Central memory CD4-positive, alpha-beta T cell (primary cell): ENCODE data around the gene ZNF574.

Experiments
- DNase-seq: peaks from one replicate; pipeline ENCODE4 v3.0.0; 2022

ZNF574 gene

DNA sequence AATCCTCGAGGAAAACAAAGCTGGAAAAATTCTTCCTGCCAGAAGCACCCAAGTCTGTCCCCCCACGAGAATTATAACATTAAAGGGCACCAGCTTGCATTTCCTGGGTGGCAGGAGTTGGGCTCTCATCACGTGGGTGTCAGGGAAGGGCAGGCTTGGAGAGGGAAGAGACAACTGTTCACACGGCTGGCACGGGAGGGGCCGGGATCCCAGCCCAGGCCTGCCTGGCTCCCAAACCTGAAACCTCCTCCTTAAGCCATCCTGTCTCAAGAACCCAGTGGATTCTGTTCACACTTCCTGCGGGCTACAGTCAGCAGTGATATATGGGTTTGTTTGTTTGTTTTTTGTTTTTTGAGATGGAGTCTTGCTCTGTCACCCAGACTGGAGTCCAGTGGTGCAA, 18.1 kb upstream of the ZNF574 start:
- no peak for DNase-seq

DNA sequence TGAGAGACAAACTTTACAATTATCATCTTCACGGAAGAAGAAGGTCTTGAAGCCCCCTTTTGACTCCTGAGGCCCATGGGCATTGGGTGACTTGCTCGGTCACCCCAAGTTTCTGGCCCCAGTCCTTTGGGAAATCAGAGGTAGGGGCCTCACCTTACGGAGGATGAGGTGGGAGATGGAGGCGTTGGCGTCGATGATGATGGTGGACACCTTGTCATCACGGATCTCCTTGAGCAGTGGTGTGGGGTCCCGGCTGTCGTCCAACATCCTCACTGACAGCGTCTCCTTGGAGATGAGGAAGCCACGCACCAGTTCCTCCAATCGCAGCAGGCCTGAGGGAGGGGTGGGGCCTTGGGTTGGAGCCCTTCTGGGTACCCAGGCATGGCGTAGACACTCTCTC, 16.8 kb upstream of the ZNF574 start:
- DNase-seq = no peak

DNA sequence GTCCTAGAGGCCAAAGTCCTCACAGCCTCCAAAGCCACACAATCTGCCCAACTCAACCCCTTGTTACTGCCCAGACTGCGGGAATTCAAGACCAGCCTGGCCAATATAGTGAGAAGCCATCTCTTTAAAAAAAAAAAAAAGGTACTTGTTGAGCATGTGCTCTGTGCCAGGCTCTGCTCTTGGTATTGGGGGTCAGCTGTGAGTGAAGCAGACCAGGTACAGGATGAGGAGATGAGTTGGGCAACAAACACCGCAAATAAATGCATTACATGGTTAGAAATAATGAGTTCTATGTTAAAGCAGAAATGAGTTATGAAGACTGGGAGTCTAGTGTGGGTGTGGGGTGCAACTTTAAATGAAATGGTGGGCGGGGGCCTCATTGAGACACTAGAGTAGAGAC, 15.8 kb upstream of the ZNF574 start:
- no peak for DNase-seq

DNA sequence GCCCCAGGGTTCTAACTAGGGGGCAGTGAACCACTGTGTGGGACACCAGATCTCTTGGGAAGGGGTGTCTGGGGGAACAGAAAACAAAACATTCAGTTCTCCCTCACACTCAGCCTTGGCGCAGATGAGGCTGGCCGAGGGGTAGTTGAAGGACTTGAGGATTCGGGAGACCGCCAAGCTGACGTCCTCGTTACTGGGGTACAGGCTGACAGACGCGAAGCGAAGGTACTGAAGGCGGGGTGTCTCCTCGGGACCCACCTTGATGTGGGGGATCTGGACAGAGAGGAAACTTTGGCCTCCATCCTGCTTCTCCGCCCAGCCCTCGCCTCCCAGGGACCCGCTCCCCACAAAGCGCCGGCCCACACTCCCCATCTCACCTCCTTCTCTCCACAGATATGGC, 13.6 kb upstream of the ZNF574 start:
- DNase-seq = no peak

DNA sequence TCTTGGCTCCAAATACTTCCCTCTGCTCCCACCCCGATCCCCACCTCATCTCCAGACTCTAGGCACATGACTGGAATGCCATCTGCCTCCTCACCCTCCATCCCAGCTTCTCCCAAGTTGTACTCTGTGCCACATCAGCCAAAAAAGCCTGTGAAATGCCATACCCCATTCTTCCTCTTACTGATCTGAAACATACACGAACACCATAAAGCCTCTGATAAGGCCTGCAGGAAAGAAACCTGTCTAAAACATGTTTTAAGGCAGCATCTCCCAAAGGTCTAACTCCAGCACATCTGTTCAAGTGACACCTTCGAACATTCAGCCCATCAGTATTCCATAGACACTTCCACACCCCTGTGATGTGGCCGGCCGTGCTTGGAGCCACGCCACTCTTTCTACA, 11.5 kb upstream of the ZNF574 start:
- no peak for DNase-seq

DNA sequence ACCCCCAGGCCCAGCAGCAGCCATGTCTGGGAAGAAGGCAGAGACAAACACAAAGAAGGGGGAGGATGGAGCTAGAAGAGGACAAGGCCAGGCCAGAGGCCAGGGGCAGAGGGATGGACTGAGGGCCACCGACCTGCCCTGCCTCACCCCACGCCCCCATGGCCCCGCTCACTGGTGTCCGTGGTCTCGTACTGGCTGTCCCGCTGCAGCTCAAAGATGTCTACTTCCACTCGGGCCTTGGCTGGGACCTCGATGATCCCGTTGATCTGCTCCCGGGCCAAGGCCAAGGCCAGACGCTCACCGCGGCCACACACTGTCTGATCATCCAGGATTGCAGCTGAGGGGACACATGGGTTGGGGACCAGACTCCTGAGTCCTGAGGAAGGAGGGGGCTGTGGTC, 10.9 kb upstream of the ZNF574 start:
- no peak for DNase-seq

DNA sequence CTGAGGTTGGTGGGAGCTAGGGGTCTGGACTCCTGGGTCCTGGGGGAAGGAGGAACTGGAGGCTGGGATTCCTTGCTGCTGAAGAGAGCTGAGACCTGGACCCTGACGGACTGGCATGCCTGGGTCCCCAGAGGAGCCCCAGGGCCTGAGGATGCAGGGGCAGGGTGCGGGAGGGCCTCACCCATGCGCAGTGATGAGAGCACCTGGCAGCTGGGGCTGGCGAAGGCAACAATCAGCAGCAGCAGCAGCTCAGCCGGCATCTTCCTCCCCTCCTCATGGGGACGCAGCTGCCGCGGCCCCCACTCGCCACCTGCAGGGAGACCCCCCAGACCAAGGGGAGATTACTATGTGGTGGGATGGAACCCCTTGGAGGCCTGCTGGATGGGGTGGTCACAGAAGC, 10.5 kb upstream of the ZNF574 start:
- DNase-seq = no peak

DNA sequence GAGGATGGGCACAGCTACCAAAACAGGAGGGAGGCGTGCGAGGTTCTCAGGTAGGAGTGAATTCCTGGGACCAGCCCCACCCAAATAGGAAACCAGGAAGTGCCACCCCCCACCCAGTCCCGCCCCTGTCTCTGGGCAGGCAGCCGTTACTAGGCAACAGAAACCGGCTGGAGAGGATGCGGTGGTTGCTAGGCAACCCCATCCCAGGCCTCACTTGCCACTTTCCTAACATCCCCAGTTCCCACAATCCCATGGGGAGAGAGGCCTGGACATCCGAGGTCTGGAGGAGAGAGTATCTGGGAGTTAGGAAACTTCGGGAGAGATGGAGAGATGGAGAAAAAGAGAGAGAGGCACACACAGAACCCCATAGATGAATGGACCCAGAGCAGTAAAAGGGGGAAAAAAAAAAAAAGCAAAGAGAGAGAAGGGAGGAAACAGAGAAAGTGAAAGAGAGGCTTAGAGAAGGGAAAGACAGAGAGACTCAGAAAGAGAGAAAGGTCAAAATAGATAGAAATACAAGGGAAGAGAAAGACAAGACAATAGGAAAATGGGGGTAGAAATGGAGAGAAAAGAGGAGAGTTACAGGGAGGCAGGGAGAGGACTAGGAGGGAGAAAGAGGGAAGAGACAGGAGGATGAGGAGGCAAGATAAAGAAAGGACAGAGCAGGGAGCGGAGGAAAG, 9.8 kb upstream of the ZNF574 start:
- DNase-seq = no peak

DNA sequence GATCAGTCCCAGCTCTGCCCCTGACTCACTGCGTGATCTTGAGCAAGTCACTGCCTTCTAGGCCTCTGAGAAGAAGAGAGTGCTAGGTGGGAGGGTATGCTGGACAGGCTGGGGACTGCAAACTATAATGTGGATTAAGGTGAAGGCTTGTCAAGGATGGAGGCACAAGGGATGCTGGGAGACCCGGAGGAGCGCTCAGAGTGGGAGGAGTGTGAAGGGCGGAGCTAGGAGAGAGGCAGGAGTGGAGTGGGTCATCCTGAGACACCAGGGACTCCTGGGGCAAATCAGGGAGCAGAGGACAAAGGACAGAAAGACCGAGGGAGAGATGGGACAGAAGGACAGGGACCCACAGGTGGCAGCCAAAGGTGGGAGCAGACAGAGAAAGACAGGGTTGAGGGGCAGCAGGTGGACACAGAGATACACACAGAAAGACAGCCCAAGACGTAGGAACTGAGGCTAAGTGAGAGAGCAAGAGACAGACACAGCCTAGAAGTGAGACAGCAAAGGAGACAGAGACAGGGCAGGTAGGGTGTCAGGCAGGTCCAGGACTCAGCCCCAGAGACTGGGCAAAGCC, 8.6 kb upstream of the ZNF574 start:
- DNase-seq = no peak

DNA sequence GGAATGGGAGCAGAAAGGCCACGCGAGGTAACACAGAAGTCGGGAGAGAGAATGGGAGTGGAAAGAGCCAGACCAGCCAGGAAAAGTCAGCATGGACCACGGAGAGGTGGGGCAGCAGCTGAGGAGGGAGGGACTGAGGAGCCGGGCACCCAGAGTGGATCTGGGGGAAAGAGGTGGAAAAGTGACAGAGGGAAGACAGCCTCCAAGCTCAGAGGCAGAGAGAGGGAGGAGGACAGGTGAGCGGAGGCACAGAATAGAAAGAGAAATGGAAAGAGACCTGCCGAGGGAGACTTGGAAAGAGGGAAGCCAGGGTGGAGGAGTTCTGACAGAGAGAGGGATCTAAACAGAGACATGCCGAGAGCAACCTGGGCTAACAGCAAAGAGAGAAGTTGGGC, 7.6 kb upstream of the ZNF574 start:
- DNase-seq = no peak

DNA sequence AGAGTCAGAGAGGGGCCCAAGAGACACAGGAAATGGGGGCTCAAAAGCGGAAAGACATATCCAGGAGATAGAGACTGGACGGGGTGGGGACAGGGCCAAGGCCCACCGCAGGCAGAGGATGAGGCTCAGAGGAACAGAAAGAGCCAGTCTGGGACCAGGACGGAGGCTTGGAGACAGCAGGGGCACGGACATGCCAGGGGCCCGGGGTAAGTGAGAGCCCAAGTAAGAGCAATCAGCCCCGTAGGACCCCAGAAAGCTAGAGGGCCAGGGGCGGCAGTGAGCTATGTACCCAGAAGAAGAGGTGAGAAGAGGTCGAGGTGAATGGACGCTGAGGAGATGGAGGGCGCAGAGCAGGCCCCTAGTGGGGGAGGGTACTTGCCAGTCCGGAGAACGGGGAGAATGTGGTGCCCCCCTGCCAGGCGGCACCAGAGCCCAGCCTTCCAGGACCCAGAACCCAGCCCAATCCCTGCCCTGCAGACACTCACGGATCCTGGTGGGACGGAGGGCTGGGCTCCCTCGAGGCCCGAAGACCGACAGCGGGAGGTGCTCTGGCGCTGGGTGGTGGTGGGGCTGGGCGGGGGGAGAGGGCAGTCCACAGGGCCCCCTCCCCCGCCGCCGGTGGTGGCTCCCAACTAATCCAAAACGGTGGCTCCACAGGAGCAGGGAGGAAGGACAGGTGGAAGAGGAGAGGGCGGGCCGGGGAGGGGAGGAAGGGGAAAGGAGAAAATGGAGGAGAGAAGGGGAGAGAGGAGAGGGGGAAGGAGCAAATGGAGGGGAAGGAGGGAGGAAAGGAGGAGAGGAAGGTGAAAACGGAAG, 7.0 kb upstream of the ZNF574 start:
- DNase-seq = no peak

DNA sequence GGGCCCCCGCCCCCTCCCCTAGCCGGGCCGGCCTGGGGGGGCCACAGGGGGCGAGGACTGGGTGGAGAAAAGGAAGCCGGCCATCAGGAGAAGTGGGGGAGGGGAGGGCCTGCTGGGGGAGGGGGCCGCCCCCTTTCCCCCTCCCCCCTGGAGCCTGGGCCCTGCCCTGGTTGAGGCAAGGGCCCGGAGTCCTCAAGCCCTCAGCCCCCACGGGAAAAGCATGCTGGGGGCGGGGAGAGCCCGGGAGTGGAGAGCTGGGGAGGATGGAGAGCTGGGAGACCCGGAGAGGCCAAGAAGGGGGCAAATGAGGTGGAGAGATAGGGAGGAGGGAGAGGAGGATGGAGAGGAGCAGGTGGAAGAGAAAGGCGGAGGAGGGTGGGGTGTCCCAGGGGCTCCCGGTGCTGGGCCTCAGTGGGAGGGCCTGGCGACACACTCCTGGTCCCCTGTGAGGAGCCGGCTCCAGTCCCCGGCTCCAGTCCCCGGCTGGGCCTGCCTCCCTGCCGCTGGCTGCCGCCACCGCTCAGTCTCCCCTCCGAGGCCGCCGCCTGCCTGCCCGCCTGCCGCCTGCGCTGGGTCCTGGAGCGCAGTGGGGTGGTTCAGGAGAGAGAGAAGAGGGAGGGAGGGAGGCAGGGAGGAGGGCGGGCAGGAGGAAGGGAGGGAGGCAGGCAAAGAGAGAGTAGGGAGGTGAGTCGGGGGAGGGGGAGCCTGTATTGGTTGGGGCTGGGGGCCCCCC, 6.2 kb upstream of the ZNF574 start, which contains the start of gene GRIK5:
Gene GRIK5 (minus strand): TSS at position 588 of the 733 bp plus-strand sequence. CDS start 4,436 bp downstream, outside the sequence.
- no peak for DNase-seq

DNA sequence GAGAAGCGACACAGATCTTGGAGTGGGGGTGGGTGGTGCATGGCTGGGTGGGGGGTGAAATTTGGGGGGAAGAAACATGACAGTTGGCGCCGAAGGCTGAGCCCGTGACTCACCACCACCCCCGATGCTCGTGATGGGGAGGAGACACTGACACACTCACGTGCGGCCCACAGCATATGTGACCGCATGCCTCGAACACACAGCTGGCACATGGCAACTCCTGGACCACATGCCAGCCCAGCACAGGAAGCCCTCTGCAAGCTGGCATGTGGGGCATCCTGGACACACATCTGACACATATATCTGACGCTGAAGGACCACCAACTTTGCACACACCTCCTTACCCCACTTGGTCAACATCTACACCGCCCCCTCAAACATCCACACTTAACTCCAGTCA, 4.7 kb upstream of the ZNF574 start:
- DNase-seq = no peak

DNA sequence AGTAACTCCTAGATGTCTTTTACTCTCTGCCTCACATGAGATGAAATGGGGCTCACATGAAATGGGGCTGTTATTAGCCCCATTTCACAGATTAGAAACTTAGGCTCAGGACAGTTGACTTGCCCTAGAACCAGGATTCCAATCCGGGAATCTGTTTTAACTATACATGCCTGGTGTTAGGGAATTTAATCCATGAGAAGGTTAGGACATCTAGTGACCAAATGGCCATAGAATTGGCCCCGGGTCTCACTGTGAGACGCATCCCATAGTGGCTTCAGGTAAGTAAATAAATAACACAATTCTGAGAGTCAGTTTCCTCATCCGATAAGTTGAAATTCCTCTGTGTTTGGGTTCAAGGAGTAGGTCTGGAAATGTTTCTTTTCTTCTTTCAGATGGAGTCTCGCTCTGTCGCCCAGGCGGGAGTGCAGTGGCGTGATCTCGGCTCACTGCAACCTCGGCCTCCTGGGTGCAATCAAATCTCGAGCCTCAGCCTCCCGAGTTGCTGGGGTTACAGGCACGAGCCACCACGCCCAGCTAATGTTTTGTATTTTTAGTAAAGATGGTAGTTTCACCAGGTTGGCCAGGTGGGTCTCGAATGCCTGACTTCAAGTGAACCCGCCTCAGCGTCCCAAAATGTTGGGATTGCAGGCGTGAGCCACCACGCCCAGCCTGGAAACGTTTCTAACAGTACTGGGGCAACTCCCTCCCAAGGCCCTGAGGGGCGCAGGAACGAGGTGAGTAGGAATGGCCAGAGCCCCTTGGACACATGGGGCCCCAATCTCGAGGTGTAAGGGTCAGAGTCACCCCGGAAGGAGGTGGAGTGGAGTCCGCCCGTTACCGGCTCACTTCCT, 1.2 kb upstream of the ZNF574 start:
- no peak for DNase-seq

DNA sequence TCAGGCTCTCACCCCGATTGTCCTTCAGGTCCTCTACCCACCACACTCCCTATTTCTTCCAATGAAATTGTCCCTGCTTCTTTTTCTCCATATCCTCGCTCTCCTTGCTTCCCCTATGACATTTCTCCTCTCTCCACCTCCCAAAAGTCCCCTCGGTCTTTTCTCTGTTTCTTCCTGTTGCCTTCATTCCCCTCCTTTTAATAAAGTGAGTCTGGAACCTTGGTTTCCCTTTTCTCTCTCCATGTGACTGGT, 676 bp upstream of the ZNF574 start:
- DNase-seq = no peak

DNA sequence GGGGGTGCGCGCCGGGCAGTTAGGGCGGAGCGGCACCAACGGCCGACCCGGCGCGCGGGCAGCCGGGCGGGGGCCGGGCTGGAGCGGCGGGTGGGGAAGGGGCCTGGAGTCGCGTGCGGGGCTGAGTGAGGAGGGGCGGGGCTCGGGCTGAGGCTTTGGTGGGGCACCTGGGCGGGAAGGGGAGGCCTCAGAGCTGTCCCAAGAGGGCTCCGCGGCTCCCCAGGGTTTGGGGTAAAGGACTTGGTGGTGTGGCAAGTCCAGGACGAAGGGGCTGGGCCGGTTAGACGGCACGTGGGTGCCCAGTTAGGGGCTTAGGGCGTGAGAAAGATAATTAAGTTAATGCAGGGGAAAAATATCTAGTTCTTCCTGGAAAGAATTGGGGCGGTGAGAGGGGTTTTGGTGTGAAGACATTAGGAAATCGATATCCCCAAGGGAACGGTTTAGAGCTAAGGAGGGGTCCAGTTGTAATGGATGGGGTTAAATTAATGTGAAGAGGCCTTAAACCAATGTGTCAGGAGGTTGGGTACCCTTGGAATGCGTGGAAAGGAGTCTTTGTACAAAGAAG, 496 bp downstream of the ZNF574 start:
- DNase-seq = no peak

DNA sequence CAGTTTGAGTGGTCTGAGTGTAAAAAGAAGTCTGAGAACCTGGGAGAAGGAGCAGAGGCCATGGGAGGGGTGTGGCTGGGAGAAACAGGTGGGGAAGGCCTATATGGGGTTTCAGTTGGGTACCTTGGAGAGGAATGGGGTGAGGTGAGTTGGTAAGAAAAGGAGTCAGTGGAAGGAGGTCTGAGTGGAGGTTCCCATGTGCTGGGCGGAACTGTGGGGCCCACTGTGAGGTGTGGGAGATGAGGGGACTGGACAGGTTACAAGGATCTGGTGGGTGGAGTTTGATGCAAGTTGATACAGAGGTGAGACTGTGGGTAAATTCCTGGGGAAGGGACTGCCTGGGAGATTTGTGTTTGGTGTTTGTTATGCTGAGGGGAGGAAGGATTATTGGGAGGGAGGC, 2.1 kb downstream of the ZNF574 start:
- DNase-seq = no peak

DNA sequence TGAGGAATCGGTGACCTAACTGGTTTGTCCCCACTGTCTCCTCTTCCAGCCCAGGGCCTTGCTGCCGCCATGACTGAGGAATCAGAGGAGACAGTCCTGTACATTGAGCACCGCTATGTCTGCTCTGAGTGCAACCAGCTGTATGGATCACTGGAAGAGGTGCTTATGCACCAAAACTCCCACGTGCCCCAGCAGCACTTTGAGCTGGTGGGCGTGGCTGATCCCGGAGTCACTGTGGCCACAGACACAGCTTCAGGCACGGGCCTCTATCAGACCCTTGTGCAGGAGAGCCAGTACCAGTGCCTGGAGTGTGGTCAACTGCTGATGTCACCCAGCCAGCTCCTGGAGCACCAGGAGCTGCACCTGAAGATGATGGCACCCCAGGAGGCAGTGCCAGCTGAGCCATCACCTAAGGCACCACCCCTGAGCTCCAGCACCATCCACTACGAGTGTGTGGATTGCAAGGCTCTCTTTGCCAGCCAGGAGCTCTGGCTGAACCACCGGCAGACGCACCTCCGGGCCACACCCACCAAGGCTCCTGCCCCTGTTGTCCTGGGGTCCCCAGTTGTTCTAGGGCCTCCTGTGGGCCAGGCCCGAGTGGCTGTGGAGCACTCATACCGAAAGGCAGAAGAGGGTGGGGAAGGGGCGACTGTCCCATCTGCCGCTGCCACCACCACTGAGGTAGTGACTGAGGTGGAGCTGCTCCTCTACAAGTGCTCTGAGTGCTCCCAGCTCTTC, 2.7 kb downstream of the ZNF574 start:
- no peak for DNase-seq

DNA sequence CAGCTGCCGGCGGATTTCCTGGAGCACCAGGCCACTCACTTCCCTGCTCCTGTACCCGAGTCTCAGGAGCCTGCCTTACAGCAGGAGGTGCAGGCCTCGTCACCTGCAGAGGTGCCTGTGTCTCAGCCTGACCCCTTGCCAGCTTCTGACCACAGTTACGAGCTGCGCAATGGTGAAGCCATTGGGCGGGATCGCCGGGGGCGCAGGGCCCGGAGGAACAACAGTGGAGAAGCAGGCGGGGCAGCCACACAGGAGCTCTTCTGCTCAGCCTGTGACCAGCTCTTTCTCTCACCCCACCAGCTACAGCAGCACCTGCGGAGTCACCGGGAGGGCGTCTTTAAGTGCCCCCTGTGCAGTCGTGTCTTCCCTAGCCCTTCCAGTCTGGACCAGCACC, 3.3 kb downstream of the ZNF574 start:
- DNase-seq = no peak

DNA sequence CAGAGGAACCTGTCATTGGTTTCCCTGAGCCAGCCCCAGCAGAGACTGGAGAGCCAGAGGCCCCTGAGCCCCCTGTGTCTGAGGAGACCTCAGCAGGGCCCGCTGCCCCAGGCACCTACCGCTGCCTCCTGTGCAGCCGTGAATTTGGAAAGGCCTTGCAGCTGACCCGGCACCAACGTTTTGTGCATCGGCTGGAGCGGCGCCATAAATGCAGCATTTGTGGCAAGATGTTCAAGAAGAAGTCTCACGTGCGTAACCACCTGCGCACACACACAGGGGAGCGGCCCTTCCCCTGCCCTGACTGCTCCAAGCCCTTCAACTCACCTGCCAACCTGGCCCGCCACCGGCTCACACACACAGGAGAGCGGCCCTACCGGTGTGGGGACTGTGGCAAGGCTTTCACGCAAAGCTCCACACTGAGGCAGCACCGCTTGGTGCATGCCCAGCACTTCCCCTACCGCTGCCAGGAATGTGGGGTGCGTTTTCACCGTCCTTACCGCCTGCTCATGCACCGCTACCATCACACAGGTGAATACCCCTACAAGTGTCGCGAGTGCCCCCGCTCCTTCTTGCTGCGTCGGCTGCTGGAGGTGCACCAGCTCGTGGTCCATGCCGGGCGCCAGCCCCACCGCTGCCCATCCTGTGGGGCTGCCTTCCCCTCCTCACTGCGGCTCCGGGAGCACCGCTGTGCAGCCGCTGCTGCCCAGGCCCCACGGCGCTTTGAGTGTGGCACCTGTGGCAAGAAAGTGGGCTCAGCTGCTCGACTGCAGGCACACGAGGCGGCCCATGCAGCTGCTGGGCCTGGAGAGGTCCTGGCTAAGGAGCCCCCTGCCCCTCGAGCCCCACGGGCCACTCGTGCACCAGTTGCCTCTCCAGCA, 4.2 kb downstream of the ZNF574 start:
- DNase-seq = no peak
